GM19395 (cell line): ENCODE data around the gene TTC34.
"Not testable (repeated sequence)": the region's sequence is repeated elsewhere in the genome, so short reads cannot be mapped to it uniquely, and the experiment has no call there.

Source experiments
- ATAC-seq: cut with Tn5 transposase; IDR thresholded peaks from one replicate; pipeline ENCODE4 v1.9.1; 2021; ENCODE audit warnings: mild to moderate bottlenecking, moderate library complexity; ENCODE audit not compliant: unreplicated experiment

The TTC34 gene

DNA sequence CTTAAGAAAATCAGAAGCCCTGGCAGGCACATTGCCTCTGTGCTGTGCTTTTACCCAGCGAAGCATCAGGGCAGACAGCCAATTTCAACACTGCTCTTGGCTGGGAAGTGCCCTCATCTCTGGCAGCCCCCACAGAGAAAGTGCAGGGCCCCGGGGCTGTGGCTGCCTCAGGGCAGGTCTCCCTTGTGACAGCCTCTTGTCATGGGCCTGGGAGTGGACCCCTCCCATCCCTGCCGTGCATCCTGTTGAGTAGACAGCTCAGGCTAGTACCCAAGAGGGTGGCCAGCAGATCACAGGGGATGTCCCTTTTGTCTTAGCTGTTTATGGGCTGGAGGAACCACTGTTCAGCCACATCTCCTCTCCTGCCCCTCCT, 23.3 kb downstream of the TTC34 start:
- no peak for ATAC-seq

DNA sequence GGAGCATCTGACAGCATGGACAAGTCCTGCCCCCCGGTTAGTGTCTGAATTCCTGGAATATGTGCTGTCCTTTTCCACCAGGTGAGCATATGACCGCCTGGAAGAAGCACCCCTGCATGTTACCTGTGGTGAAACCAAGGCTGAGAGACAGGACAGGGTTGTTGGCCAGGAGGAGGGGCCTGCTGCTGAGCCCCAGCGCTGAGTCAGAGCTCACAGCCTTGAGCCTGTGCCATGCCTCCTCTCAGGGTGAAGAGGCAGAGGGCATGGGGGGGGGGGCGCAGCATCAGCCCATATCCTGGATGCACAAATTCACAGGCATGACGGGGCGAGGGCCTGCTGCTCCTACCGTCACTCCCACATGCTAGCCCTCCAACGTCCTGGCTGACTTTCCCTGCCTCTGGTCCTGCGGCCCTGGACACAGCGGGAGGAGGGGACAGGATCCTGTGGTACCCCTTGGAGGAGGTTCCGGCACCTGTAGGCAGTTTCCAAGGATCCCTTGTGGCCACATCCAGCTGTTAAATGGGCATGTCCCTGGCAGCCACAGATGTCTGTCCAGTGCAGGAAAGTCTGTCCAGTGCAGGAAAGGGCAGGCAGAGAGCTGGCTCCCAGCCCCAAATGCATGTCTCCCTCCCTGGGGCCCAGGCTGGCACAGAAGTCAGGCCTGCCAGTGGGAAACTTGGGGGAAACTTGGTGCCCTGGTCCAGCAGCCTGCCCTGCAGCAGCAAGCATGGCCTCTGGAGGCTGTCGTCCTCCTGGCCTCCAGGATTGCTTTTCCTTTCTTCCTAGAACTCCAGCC, 23.9 kb downstream of the TTC34 start:
- no peak for ATAC-seq

DNA sequence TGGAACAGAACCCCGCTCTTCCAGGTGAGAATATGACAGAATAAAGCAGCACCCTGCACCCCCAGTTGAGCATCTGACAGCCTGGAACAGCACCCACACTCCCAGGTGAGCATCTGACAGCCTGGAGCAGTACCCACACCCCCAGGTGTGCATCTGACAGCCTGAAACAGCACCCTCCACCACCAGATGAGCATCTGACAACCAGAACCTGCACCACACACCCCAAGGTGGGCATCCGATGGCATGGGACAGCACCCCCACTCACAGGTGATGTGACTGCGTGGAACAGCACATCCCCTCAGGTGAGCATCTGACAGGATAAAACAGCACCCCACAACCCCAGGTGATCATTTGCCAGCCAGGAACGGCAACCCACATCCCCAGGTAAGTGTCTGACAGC, 26.2 kb downstream of the TTC34 start:
- not testable (repeated sequence) for ATAC-seq

DNA sequence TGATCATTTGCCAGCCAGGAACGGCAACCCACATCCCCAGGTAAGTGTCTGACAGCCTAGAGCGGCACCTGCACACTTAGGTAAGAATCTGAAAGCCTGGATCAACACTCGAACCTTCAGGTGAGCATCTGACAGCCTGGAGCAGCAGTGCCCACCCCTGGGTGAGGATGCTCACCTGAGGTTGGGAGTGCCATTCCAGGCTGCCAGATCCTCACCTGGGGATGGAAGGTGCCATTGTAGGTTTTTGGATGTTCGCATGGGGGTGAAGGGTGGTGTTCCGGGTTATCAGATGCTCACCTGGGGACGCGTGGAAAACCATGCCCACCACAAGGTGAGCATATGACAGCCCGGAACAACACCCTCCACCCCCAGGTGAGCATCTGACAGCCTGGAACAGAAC, 33.4 kb downstream of the TTC34 start:
- ATAC-seq: not testable (repeated sequence)

DNA sequence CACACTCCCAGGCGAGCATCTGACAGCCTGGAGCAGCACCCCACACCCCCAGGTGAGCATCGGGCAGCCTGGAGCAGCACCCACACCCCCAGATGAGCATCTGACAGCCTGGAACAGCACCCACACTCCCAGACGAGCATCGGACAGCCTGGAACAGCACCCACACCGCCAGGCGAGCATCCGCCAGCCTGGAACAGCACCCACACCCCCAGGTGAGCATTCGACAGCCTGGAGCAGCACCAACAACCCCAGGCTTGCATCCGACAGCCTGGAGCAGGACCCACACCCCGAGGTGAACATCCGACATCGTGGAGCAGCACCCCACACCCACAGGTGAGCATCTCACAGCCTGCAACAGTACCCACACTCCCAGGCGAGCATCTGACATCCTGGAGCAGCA, 42.1 kb downstream of the TTC34 start:
- not testable (repeated sequence) for ATAC-seq

DNA sequence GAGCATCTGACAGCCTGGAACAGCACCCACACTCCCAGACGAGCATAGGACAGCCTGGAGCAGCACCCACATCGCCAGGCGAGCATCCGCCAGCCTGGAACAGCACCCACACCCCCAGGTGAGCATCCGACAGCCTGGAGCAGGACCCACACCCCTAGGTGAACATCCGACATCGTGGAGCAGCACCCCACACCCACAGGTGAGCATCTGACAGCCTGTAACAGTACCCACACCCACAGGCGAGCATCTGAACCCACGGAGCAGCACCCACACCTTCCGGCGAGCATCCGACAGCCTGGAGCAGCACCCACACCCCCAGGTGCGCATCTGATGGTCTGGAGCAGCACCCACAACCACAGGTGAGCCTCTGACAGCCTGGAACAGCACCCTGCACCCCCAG, 44.0 kb downstream of the TTC34 start:
- ATAC-seq: not testable (repeated sequence)

DNA sequence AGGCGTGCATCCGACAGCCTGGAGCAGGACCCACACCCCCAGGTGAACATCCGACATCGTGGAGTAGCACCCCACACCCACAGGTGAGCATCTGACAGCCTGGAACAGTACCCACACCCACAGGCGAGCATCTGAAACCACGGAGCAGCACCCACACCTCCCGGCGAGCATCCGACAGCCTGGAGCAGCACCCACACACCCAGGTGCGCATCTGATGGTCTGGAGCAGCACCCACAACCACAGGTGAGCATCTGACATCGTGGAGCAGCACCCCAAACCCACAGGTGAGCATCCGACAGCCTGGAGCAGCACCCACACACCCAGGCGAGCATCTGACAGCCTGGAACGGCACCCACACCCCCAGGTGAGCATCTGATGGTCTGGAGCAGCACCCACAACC, 46.1 kb downstream of the TTC34 start:
- not testable (repeated sequence) for ATAC-seq

DNA sequence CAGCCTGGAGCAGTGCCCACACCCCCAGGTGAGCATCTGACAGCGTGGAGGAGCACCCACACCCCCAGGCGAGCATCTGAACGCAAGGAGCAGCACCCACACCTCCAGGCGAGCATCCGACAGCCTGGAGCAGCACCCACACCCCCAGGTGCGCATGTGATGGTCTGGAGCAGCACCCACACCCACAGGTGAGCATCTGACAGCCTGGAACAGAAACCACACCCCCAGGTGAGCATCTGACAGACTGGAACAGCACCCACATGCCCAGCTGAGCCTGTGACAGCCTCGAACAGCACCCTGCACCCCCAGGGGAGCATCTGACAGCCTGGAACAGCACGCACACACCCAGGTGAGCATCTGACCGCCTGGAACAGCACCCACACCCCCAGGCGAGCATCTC, 46.9 kb downstream of the TTC34 start:
- ATAC-seq: not testable (repeated sequence)

DNA sequence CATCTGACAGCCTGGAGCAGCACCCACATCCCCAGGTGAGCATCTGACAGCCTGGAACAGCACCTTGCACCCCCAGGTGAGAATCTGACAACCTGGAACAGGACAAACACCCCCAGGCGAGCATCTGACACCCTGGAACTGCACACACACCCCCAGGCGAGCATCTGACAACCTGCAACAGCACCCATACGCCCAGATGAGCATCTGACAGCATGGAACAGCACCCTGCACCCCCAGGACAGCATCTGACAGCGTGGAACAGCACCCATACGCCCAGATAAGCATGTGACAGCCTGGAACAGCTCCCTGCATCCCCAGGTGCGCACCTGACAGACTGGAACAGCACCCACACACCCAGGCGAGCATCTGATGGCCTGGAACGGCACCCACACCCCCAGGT, 49.0 kb downstream of the TTC34 start:
- not testable (repeated sequence) for ATAC-seq

DNA sequence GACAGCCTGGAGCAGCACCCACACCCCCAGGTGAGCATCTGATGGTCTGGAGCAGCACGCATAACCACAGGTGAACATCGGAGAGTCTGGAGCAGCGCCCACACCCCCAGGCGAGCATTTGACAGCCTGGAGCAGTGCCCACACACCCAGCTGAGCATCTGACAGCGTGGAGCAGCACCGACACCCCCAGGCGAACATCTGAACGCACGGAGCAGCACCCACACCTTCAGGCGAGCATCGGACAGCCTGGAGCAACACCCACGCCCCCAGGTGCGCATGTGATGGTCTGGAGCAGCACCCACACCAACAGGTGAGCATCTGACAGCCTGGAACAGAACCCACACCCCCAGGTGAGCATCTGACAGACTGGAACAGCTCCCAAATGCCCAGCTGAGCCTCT, 49.6 kb downstream of the TTC34 start:
- ATAC-seq: not testable (repeated sequence)

DNA sequence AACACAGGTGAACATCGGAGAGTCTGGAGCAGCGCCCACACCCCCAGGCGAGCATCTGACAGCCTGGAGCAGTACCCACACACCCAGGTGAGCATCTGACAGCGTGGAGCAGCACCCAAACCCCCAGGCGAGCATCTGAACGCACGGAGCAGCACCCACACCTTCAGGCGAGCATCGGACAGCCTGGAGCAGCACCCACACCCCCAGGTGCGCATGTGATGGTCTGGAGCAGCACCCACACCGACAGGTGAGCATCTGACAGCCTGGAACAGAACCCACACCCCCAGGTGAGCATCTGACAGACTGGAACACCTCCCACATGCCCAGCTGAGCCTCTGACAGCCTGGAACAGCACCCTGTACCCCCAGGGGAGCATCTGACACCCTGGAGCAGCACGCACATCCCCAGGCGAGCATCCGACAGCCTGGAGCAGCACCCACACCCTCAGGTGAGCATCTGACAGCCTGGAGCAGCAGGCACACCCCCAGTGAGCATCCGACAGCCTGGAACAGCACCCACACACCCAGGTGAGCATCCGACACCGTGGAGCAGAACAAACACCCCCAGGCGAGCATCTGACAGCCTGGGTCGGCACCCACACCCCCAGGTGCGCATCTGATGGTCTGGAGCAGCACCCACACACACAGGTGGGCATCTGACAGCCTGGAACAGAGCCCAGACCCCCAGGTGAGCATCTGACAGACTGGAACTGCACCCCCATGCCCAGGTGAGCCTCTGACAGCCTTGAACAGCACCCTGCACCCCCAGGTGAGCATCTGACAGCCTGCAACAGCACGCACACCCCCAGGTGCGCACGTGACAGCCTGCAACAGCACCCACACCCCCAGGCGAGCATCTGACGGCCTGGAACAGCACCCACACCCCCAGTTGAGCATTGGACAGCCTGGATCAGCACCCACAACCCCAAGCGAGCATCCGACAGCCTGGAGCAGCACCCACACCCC, 50.4 kb downstream of the TTC34 start:
- ATAC-seq: not testable (repeated sequence)

DNA sequence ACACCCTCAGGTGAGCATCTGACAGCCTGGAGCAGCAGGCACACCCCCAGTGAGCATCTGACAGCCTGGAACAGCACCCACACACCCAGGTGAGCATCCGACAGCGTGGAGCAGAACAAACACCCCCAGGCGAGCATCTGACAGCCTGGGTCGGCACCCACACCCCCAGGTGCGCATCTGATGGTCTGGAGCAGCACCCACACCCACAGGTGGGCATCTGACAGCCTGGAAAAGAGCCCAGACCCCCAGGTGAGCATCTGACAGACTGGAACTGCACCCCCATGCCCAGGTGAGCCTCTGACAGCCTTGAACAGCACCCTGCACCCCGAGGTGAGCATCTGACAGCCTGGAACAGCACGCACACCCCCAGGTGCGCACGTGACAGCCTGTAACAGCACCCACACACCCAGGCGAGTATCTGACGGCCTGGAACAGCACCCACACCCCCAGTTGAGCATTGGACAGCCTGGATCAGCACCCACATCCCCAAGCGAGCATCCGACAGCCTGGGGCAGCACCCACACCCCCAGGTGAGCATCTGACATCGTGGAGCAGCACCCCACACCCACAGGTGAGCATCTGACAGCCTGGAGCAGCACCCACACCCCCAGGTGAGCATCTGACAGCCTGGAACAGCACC, 51.3 kb downstream of the TTC34 start:
- not testable (repeated sequence) for ATAC-seq

DNA sequence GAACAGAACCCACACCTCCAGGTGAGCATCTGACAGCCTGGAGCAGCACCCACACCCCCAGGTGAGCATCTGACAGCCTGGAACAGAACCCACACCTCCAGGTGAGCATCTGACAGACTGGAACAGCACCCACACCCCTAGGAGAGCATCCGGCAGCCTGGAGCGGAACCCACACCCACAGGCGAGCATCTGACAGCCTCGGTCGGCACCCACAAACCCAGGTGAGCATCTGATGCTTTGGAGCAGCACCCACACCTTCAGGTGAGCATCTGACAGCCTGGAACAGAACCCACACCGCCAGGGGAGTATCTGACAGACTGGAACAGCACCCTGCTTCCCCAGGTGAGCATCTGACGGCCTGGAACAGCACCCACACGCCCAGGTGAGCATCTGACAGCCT, 52.9 kb downstream of the TTC34 start:
- ATAC-seq: not testable (repeated sequence)

DNA sequence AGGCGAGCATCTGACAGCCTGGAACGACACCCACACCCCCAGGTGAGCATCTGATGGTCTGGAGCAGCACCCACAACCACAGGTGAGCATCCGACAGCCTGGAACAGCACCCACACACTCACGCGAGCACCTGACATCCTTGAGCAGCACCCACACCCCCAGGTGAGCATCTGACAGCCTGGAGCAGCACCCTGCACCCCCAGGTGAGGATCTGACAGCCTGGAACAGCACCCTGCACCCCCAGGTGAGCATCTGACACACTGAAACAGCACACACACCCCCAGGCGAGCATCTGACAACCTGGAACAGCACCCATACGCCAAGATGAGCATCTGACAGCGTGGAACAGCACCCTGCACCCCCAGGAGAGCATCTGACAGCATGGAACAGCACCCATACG, 106.7 kb downstream of the TTC34 start:
- not testable (repeated sequence) for ATAC-seq

DNA sequence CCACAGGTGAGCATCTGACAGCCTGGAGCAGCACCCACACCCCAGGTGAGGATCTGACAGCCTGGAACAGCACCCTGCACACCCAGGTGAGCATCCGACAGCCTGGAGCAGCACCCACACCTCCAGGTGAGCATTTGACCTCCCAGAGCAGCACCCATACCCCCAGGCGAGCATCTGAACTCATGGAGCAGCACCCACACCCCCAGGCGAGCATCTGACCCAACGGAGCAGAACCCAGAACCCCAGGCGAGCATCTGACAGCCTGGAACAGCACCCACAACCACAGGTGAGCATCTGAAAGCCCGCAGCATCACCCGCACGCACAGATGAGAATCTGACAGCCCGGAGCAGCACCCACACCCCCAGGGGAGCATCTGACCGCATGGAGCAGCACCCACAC, 111.3 kb downstream of the TTC34 start:
- not testable (repeated sequence) for ATAC-seq

DNA sequence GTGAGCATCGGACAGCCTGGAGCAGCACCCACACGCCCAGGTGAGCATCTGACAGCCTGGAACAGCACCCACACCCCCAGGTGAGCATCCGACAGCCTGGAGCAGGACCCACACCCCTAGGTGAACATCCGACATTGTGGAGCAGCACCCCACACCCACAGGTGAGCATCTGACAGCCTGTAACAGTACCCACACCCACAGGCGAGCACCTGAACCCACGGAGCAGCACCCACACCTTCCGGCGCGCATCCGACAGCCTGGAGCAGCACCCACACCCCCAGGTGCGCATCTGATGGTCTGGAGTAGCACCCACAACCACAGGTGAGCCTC, 113.2 kb downstream of the TTC34 start:
- ATAC-seq: not testable (repeated sequence)

DNA sequence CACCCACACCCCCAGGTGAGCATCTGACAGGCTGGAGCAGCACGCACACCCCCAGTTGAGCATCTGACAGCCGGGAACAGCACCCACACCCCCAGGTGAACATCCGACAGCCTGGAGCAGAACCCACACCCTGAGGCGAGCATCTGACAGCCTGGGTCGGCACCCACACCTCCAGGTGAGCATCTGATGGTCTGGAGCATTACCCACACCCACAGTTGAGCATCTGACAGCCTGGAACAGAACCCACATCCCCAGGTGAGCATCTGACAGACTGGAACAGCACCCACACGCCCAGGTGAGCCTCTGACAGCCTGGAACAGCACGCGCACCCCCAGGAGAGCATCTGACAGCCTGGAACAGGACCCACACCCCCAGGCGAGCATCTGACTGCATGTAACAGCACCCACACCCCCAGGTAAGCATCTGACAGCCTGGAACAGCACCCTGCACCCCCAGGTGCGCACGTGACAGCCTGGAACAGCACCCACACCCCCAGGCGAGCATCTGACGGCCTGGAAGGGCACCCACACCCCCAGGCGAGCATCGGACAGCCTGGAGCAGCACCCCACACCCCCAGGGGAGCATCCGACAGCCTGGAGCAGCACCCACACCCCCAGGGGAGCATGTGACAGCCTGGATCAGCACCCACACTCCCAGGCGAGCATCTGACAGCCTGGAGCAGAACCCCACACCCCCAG, 113.7 kb downstream of the TTC34 start:
- not testable (repeated sequence) for ATAC-seq

DNA sequence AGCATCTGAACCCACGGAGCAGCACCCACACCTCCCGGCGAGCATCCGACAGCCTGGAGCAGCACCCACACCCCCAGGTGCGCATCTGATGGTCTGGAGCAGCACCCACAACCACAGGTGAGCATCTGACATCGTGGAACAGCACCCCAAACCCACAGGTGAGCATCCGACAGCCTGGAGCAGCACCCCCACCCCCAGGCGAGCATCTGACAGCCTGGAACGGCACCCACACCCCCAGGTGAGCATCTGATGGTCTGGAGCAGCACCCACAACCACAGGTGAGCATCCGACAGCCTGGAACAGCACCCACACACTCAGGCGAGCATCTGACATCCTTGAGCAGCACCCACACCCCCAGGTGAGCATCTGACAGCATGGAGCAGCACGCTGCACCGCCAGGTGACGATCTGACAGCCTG, 114.3 kb downstream of the TTC34 start:
- not testable (repeated sequence) for ATAC-seq

DNA sequence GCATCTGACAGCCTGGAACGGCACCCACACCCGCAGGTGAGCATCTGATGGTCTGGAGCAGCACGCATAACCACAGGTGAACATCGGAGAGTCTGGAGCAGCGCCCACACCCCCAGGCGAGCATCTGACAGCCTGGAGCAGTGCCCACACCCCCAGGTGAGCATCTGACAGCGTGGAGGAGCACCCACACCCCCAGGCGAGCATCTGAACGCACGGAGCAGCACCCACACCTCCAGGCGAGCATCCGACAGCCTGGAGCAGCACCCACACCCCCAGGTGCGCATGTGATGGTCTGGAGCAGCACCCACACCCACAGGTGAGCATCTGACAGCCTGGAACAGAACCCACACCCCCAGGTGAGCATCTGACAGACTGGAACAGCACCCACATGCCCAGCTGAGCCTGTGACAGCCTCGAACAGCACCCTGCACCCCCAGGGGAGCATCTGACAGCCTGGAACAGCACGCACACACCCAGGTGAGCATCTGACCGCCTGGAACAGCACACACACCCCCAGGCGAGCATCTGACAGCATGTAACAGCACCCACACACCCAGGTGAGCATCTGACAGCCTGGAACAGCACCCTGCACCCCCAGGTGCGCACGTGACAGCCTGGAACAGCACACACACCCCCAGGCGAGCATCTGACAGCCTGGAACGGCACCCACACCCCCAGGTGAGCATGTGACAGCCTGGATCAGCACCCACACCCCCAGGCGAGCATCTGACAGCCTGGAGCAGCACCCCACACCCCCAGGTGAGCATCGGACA, 115.2 kb downstream of the TTC34 start:
- ATAC-seq: not testable (repeated sequence)

DNA sequence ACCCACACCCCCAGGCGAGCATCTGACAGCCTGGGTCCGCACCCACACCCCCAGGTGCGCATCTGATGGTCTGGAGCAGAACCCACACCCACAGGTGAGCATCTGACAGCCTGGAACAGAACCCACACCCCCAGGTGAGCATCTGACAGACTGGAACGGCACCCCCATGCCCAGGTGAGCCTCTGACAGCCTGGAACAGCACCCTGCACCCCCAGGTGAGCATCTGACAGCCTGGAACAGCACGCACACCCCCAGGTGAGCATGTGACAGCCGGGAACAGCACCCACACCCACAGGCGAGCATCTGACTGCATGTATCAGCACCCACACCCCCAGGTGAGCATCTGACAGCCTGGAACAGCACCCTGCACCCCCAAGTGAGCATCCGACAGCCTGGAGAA, 115.8 kb downstream of the TTC34 start:
- not testable (repeated sequence) for ATAC-seq
